DOHH2 (cell line): ENCODE measurements around the gene LENG9.

Source experiments
- H3F3A ChIP-seq: fragments of 200-600 bp; sonication (generic), shearing (Covaris generic); 2 replicates; pipeline ENCODE4 v1.6.0; 2016; ENCODE audit warnings: antibody characterized with exemption, mild to moderate bottlenecking; ENCODE audit not compliant: control insufficient read depth, insufficient read depth
- H3K27ac ChIP-seq: fragments of 200-600 bp; sonication (generic); 2 replicates; pipeline ENCODE4 v1.5.1; 2014; ENCODE audit warnings: low read depth, mild to moderate bottlenecking, low read length, moderate library complexity
- H3K27me3 ChIP-seq: fragments of 200-600 bp; sonication (generic); 2 replicates; pipeline ENCODE4 v1.6.1; 2014; ENCODE audit warnings: mild to moderate bottlenecking, low read length, mixed read lengths; ENCODE audit not compliant: control insufficient read depth
- H3K36me3 ChIP-seq: fragments of 200-600 bp; sonication (generic); 2 replicates; pipeline ENCODE4 v1.6.1; 2014; ENCODE audit warnings: mild to moderate bottlenecking, low read length, moderate library complexity, mixed read lengths; ENCODE audit not compliant: control insufficient read depth
- H3K4me1 ChIP-seq: fragments of 200-600 bp; sonication (generic); 2 replicates; pipeline ENCODE4 v1.6.1; 2014; ENCODE audit warnings: mild to moderate bottlenecking, low read length, mixed read lengths; ENCODE audit not compliant: control insufficient read depth
- H3K4me2 ChIP-seq: fragments of 200-600 bp; sonication (generic); 2 replicates; pipeline ENCODE4 v1.6.0; 2014; ENCODE audit warnings: mild to moderate bottlenecking, low read length, moderate library complexity
- H3K4me3 ChIP-seq: fragments of 200-600 bp; sonication (generic); 2 replicates; pipeline ENCODE4 v1.5.1; 2014; ENCODE audit warnings: mild to moderate bottlenecking, low read length, mixed read lengths
- H3K79me2 ChIP-seq: fragments of 200-600 bp; sonication (generic); 2 replicates; pipeline ENCODE4 v1.6.1; 2014; ENCODE audit warnings: mild to moderate bottlenecking, low read length, mixed read lengths; ENCODE audit not compliant: control insufficient read depth
- H3K9me2 ChIP-seq: fragments of 200-600 bp; sonication (generic); replicated peaks from 2 replicates; pipeline ENCODE4 v1.6.1; 2014; ENCODE audit warnings: mild to moderate bottlenecking, low read length, mixed read lengths; ENCODE audit not compliant: control insufficient read depth
- H3K9me3 ChIP-seq: fragments of 200-600 bp; sonication (generic); 2 replicates; pipeline ENCODE4 v1.6.1; 2014; ENCODE audit warnings: antibody characterized with exemption, low read length, mixed read lengths; ENCODE audit not compliant: control insufficient read depth, insufficient read depth
- H4K20me1 ChIP-seq: fragments of 200-600 bp; sonication (generic); 2 replicates; pipeline ENCODE4 v1.6.0; 2014; ENCODE audit warnings: low read depth, mild to moderate bottlenecking, antibody characterized with exemption, low read length, moderate library complexity; ENCODE audit not compliant: control insufficient read depth, insufficient read depth
- EZH2phosphoT487 ChIP-seq: fragments of 200-600 bp; sonication (generic); IDR thresholded peaks from 2 replicates; pipeline ENCODE4 v1.6.1; 2017; ENCODE audit warnings: borderline replicate concordance, mild to moderate bottlenecking, antibody characterized with exemption, low read length, moderate library complexity, mixed read lengths
- TF ChIP-seq, protein P1 (sequence below): fragments of 200-600 bp; sonication (generic); IDR thresholded peaks from one replicate; pipeline ENCODE4 v1.5.1; 2014; ENCODE audit warnings: antibody characterized with exemption, mild to moderate bottlenecking, low read depth, low read length; ENCODE audit not compliant: poor library complexity, severe bottlenecking

Gene LENG9

DNA sequence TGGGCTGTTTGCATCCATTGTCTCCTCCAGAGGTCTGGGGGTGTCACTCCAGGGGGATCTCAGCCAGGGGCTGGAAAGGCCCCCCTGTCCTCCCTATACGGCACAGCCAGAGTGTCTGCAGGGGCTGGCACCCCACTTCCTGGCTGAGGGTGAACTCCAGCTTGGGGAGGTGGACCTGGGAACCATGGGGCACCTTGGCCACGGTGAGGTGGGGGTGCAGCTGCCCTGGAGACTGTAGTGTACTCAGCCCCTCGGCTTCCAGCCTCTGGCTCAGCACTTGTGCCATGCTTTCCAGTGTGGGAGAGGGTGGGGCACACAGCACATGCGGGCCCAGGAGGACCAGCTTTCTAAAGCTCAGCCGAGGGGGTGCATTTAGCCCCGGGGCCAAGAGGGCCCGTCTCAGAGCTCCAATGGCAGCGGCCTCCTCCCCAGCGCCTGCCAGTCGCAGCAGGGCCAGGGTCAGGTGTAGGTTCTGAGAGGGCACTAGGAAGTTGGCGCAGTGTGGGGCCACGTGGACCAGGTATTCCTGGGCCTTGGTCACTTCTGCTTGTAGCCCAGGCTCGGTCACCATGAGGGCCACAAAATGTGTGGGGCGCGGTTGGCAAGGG, 1.4 kb downstream of the LENG9 start:
- peaks cover 30% of the 10 kb centered on the region for H3K4me1 ChIP-seq
- peaks cover 50% of the 10 kb centered on the region for H3K36me3 ChIP-seq
- no peaks in the 10 kb centered on the region for H3K9me3 ChIP-seq
- H3K27ac ChIP-seq: peak overlapping the region; percentile 81; the same call in 1 of the 2 replicates
- H3K4me2 ChIP-seq: peak overlapping the region; percentile 82
- H3K27me3 ChIP-seq: no peaks in the 10 kb centered on the region
- peaks cover 28% of the 10 kb centered on the region for H3K79me2 ChIP-seq
- H4K20me1 ChIP-seq: no peaks in the 10 kb centered on the region; the same call in 1 of the 2 replicates
- no peaks in the 10 kb centered on the region for H3K9me2 ChIP-seq
- H3F3A ChIP-seq: peaks cover 6% of the 10 kb centered on the region; the same call in 1 of the 2 replicates
- TF ChIP-seq, protein P1, sequence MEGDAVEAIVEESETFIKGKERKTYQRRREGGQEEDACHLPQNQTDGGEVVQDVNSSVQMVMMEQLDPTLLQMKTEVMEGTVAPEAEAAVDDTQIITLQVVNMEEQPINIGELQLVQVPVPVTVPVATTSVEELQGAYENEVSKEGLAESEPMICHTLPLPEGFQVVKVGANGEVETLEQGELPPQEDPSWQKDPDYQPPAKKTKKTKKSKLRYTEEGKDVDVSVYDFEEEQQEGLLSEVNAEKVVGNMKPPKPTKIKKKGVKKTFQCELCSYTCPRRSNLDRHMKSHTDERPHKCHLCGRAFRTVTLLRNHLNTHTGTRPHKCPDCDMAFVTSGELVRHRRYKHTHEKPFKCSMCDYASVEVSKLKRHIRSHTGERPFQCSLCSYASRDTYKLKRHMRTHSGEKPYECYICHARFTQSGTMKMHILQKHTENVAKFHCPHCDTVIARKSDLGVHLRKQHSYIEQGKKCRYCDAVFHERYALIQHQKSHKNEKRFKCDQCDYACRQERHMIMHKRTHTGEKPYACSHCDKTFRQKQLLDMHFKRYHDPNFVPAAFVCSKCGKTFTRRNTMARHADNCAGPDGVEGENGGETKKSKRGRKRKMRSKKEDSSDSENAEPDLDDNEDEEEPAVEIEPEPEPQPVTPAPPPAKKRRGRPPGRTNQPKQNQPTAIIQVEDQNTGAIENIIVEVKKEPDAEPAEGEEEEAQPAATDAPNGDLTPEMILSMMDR: no peak
- no peak for TF ChIP-seq EZH2phosphoT487
- peak overlapping the region; percentile 80 for H3K4me3 ChIP-seq

DNA sequence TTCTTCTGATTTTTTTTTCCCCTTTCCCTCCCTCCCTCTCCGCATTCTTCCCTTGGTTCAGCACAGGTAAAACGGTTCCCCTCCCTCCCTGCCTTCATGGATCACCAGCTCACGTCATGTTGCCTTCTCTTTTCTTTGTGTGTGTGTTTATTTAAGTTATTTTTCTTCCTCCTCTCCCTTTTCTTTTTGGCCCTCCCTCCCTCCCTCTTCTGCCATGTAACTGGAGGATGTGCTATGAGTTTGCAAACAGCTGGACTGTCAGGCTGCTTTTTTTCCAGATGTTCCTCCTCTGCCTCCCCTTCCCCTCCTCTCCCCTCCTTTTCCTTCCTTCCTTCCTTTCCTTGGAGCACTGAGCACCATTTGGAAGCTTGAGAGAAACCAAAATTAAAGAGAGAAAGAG, 2.0 kb downstream of the LENG9 start:
- H3K4me1 ChIP-seq: peaks cover 30% of the 10 kb centered on the region
- H4K20me1 ChIP-seq: no peaks in the 10 kb centered on the region; the same call in 1 of the 2 replicates
- no peak for TF ChIP-seq EZH2phosphoT487
- TF ChIP-seq, protein P1: no peak
- peaks cover 56% of the 10 kb centered on the region for H3K36me3 ChIP-seq
- peaks cover 6% of the 10 kb centered on the region; the same call in 1 of the 2 replicates for H3F3A ChIP-seq
- H3K4me2 ChIP-seq: peak overlapping the region; percentile 82
- H3K79me2 ChIP-seq: peaks cover 28% of the 10 kb centered on the region
- H3K27me3 ChIP-seq: no peaks in the 10 kb centered on the region
- H3K4me3 ChIP-seq: no peak overlapping the region; the same call in 1 of the 2 replicates
- no peak overlapping the region for H3K27ac ChIP-seq
- H3K9me3 ChIP-seq: no peaks in the 10 kb centered on the region
- H3K9me2 ChIP-seq: no peaks in the 10 kb centered on the region

DNA sequence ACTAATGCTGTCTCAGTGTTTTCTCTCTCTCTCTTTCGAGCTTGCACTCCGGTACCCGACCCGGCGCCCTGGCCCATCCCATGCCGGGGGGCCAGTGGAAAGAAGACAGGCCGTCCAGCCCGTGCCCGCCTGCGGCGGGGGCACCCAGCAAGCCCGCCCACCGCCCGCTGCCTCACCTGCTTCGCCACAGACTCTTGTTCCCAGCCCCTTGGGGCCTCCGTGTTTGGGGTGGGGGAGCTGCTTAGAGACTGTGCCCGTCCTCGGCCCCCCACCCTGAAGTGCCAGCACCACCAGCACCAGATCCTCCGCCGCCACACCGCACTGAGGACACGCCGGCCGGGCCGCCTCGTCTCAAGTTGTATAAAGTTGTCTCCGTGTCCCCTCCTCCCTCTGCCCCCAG, 2.4 kb downstream of the LENG9 start:
- H3K27me3 ChIP-seq: no peaks in the 10 kb centered on the region
- no peaks in the 10 kb centered on the region; the same call in 1 of the 2 replicates for H4K20me1 ChIP-seq
- H3K4me3 ChIP-seq: no peak overlapping the region
- peaks cover 28% of the 10 kb centered on the region for H3K79me2 ChIP-seq
- peaks cover 60% of the 10 kb centered on the region for H3K36me3 ChIP-seq
- H3F3A ChIP-seq: peaks cover 6% of the 10 kb centered on the region; the same call in 1 of the 2 replicates
- TF ChIP-seq EZH2phosphoT487: no peak
- TF ChIP-seq, protein P1: no peak
- H3K4me1 ChIP-seq: peaks cover 30% of the 10 kb centered on the region
- H3K9me2 ChIP-seq: no peaks in the 10 kb centered on the region
- no peaks in the 10 kb centered on the region for H3K9me3 ChIP-seq
- no peak overlapping the region for H3K4me2 ChIP-seq
- no peak overlapping the region for H3K27ac ChIP-seq
